T-helper 17 cell (primary cell): ENCODE measurements around the gene FADS3. TPM values are rescaled to one million over a fixed set of nuclear protein-coding genes. Genes with fewer than 3 reads are reported as not detected.

Experiments used
- ATAC-seq: fragments of 150-1000 bp; cut with Tn5 transposase; 2 replicates; pipeline ENCODE4 v1.10.0; 2021; ENCODE audit warnings: mild to moderate bottlenecking, moderate library complexity
- DNase-seq, 3 donors: peaks; one replicate each; pipeline versions ENCODE4 v3.0.0 to v3.0.0-alpha.2; 2020 to 2021
- H3K9me3 ChIP-seq: one replicate; pipeline ENCODE4 v1.7.0; 2013; ENCODE audit warnings: low read length, mild to moderate bottlenecking; ENCODE audit not compliant: control insufficient read depth, poor library complexity, severe bottlenecking
- H3K27ac Mint-ChIP-seq: one replicate; pipeline ENCODE4 v1.8.0; 2022; ENCODE audit warnings: mild to moderate bottlenecking, moderate library complexity, mixed read lengths
- H3K27me3 Mint-ChIP-seq: one replicate; pipeline ENCODE4 v1.8.0; 2022; ENCODE audit warnings: mixed read lengths
- H3K36me3 Mint-ChIP-seq: one replicate; pipeline ENCODE4 v1.8.0; 2022; ENCODE audit warnings: low read depth, mixed read lengths
- H3K4me1 Mint-ChIP-seq: one replicate; pipeline ENCODE4 v1.8.0; 2022; ENCODE audit warnings: mild to moderate bottlenecking, mixed read lengths
- H3K4me3 Mint-ChIP-seq: one replicate; pipeline ENCODE4 v1.8.0; 2022; ENCODE audit warnings: mild to moderate bottlenecking, moderate library complexity, mixed read lengths
- total RNA-seq, 4 donors: library from RNA in 2 of 4; stranded (reverse) in 2 of 4; gene quantifications; one replicate each; pipeline ENCODE4 v1.2.3 and lab custom pipeline; 2022 to 2026

Gene FADS3
- total RNA-seq, 2 donors from 2014 or later, result 8.5 to 14.5 TPM

DNA sequence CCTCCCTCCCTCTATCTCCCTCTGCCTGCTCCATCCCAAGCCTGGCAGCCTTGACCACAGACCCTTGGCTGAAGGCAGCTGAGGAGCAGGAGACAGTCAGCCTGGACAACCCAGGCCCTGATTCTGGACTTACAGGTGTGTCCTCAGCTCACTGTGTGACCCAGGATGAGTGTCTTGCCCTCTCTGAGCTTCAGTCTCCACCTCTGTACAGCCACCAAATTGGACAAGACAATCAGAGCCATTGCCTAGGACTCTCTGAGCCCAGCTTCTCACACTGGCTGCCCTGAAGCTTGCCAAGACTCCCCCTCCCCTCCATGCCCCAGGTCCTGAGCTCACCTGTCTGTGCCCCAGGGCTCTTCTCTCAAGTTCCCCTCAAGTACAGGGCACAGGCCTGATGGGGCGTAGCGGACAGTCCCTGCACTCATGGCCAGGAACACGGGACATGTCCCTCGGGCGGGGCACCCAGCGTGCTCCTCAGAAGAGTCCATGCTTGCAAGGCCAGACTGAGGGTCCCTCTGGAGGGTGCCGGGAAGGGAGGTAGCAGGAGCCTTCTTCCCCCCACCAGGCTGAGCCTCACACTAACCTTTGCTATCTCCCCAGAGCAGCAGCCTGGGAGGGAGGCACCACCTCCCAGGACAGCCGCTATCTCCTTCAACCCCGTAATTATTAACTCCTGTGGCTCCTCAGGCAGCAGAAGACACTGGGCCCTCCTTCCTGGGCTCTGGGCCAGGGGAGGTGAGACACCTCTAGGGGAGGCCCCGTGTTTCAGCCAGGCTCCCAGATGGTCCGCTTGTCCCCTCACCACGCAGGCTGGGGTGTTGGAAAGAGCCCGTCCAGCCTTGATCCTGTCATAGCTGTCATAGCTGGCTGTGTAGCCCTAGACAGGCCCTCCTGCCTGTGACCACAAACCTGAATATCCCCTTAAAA, 28.6 kb upstream of the FADS3 start:
- Mint-ChIP-seq H3K27me3 (peaks cover 61% of the 10 kb centered on the region), H3K27ac (no peak overlapping the region), H3K4me1 (peaks cover 14% of the 10 kb centered on the region), H3K36me3 (peaks cover 7% of the 10 kb centered on the region), H3K4me3 (no peak overlapping the region)
- no peaks in the 10 kb centered on the region for H3K9me3 ChIP-seq
- DNase-seq, result no peak
- ATAC-seq, result no peak

DNA sequence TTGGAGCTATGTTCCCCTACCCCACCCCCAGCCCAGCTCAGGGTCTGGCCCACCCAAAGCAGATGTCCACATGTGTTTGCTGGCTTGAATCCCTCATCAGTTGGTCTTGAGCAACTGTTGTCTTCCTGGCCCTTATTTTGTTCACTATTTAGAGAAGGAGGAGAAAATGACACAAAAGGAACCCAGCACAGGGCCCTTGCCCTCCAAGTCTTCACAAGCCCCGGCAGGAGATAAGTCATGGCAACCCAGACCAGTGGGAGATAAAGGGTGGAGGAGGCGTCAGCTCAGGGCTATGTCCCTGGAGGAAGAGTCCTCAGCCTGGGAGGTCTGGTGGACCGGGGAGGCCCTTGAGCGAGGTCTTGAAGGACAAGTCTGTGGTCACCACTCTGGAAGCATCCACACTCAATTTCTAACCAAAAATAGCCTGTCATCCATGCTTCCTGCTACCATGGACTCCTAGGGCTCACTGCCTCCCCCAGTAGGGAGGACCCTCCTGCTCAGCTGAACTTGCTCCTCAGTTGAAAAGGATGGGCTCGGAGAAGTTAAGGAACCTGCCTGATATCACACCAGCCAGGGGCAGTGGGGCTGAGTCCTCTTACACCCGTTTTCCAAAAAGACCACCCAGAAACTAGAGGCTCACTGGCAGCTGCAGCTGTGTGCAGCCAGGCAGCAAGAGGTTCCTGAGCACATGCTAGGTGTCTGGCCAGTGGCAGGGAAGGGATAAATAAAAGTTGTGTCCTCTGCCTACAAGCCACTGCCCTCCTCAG, 27.8 kb upstream of the FADS3 start:
- Mint-ChIP-seq H3K27me3 (peaks cover 62% of the 10 kb centered on the region), H3K27ac (no peak overlapping the region), H3K36me3 (peaks cover 7% of the 10 kb centered on the region), H3K4me1 (peaks cover 14% of the 10 kb centered on the region), H3K4me3 (no peak overlapping the region)
- no peak for DNase-seq
- no peak for ATAC-seq
- H3K9me3 ChIP-seq, result no peaks in the 10 kb centered on the region

DNA sequence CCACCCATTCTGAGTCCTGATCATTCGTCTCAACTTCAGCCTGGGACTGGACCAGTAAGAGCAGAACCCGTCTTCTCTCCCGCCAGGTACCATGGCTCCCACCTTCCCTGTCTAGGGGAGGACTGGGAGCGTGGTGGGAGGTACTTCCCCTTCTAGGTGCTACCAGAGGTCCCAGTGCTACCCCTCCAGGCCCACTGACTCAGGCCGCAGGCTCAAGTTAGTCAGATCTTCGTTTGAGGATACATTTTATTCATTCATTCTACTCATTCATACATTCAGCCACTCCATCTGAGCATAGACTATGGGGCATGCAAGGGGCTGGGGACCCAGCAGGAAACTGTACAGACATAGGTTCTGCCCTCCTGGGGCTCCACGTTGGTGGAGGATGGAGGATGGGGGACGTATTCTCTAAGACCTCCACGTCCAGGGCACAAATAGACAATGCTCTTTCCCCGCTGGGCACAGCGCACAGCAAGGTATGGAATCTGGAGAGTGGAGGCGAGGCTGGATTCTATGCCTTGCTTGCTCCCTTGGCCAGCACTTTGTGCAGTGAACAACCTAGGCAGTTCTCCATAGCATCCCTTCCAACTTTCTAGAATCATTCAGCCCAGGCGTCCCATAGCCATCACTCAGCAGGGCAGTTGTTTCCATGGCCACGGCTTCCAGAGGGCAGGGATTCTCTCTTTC, 27.0 kb upstream of the FADS3 start:
- H3K4me3 Mint-ChIP-seq, result peak overlapping the region; percentile 87
- H3K9me3 ChIP-seq, result no peaks in the 10 kb centered on the region
- peaks cover 14% of the 10 kb centered on the region for H3K4me1 Mint-ChIP-seq
- H3K27me3 Mint-ChIP-seq, result peaks cover 66% of the 10 kb centered on the region
- H3K36me3 Mint-ChIP-seq, result peaks cover 7% of the 10 kb centered on the region
- ATAC-seq, result no peak
- no peak overlapping the region for H3K27ac Mint-ChIP-seq
- no peak for DNase-seq

DNA sequence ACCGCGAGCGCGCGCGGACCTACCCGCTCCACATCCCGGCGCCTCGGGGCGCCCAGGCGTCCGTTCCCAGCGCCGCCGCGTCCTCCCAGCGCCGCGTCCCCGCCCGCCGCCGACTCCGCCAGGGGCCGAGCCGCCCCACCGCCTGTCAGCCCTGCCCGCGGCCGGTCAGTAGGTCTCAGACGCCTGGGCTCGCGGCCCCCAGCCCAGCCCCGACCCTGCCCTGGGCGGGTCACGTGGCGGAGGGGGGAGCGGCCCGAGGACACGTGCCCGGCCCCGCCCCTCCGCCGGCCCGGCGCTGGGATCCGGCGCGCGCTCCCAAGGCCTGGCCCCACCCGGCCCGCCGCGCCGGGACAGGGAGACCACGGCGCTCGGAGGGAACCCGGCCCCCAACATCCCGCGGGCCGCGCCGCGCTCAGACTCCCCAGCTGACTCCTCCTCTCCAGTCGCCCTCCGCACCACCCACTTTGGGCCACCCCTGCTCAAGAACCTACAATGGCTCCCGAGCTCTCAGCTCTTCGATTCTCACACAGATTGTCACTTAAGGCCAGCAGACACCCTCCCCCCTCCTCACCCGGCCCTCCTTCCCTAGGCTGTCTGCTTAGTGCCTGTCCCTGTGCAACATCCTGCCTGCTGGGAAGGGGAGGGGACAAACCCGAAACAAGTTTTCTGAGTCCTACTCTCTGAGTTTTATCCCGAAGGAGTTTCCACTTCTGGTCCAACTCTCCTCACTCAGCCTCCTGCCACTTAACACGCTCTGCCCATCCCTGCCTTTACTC, 26.2 kb upstream of the FADS3 start, which contains the start of gene RAB3IL1:
Gene RAB3IL1 (minus strand): TSS at position 233 of the 776 bp plus-strand sequence. CDS start 199 bp downstream, at position 34.
- H3K9me3 ChIP-seq, result no peaks in the 10 kb centered on the region
- Mint-ChIP-seq H3K27ac (peak within 1 kb of the TSS; percentile 34), H3K36me3 (peaks cover 7% of the 10 kb centered on the region), H3K27me3 (peaks cover 74% of the 10 kb centered on the region), H3K4me1 (peaks cover 16% of the 10 kb centered on the region), H3K4me3 (peak within 1 kb of the TSS; percentile 87)
- peak; percentile 49 for ATAC-seq
- no peak for DNase-seq

GRCh38 chr11:61916737-61917333, 25.5 kb upstream of the FADS3 start:
- H3K27me3 Mint-ChIP-seq, result peaks cover 75% of the 10 kb centered on the region
- peaks cover 17% of the 10 kb centered on the region for H3K4me1 Mint-ChIP-seq
- no peak overlapping the region for H3K27ac Mint-ChIP-seq
- no peaks in the 10 kb centered on the region for H3K9me3 ChIP-seq
- H3K4me3 Mint-ChIP-seq, result peak overlapping the region; percentile 52
- peak; percentile 13 for ATAC-seq
- no peak for DNase-seq
- peaks cover 7% of the 10 kb centered on the region for H3K36me3 Mint-ChIP-seq

DNA sequence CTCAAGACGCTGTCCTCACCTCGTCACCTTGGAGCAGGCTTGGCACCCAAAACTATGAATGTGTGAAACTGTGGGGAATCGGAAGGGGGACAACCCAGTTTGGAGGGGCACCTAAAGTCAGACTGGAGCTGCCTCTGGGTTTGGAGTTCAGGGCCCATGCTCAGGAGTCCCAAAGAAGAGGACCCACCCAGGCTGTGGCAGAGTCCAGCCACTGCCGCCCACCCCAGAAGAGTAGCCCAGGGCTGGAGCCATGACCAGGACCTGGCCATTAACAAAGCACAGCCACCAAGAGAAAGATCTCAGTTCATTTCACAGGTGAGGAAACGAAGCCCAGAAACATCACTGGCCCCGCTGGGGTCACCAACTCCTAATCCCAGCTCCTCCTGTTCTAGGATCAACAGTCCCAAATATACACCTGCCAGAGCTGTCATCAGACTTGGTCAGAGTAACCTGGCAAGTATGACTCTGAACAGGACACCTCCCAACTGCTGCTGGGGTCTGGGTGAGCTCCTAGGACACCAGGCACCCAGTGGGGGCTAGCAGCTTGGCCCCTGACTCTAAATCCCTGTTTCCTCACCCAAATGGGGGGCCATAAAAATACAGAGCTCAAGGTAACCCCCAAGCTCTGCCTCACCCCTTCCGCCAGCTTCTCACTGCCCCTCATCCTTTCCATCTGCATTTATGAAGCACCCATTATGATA, 23.3 kb upstream of the FADS3 start:
- Mint-ChIP-seq H3K4me1 (peaks cover 15% of the 10 kb centered on the region), H3K36me3 (peaks cover 5% of the 10 kb centered on the region), H3K27me3 (peaks cover 64% of the 10 kb centered on the region), H3K4me3 (no peak overlapping the region), H3K27ac (no peak overlapping the region)
- ATAC-seq, result no peak
- no peaks in the 10 kb centered on the region for H3K9me3 ChIP-seq
- DNase-seq, result no peak

- Mint-ChIP-seq H3K4me3 (no peak overlapping the region), H3K27ac (no peak overlapping the region), H3K36me3 (peaks cover 5% of the 10 kb centered on the region), H3K27me3 (peaks cover 56% of the 10 kb centered on the region), H3K4me1 (peaks cover 15% of the 10 kb centered on the region)
- no peaks in the 10 kb centered on the region for H3K9me3 ChIP-seq
- ATAC-seq (no peak), DNase-seq (no peak)
Measured at GRCh38 chr11:61913699-61914395, 22.5 kb upstream of the FADS3 start.

GRCh38 chr11:61912991-61913698, 21.8 kb upstream of the FADS3 start:
- ATAC-seq, result no peak
- Mint-ChIP-seq H3K27me3 (peaks cover 49% of the 10 kb centered on the region), H3K27ac (no peak overlapping the region), H3K36me3 (peaks cover 2% of the 10 kb centered on the region), H3K4me1 (peaks cover 11% of the 10 kb centered on the region), H3K4me3 (no peak overlapping the region)
- H3K9me3 ChIP-seq, result no peaks in the 10 kb centered on the region
- no peak for DNase-seq

- Mint-ChIP-seq H3K36me3 (no peaks in the 10 kb centered on the region), H3K27ac (no peak overlapping the region), H3K27me3 (peaks cover 43% of the 10 kb centered on the region), H3K4me1 (peaks cover 5% of the 10 kb centered on the region), H3K4me3 (no peak overlapping the region)
- no peak for ATAC-seq
- no peaks in the 10 kb centered on the region for H3K9me3 ChIP-seq
- DNase-seq, result no peak
Measured at GRCh38 chr11:61912530-61912898, 21.2 kb upstream of the FADS3 start.

DNA sequence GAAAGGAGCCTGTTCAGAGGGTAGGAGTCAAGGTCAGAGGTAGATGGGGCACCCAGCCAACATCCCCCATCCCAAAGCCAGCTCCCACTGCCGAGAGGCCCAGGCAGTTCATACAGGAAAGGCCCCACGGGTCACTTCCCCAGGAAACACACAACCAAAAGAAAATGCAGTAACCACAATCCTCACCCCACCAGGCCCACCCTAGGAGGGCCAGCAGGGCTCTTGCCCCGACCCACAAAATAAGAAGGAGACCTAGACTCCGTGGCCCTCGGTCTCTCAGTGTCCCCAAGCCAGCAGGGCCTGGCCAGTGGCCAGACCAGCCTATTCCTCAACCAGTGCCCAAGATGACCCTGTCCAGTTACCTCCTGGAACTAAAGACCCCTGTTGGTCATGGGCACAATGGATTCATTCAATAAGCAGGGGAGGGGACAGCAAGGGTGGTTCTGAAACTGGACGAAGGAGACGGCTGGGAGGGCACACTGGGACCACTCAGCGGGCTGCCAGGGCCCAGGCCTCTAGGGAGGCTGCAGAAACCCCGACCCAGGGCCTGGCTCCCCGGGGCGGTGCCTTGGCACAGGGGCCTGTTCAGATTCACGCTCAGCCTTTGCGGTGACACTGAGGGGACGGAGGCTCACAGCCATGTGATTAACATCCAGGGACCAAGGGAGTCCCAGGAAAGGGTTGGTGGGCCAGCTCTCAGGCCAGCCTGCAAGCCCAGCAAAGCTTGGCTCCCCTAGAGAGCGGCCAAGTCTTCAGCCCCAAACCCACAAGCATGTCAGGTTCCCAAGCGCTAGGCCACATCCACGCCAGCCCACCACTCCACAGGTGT, 20.6 kb upstream of the FADS3 start:
- ATAC-seq, result no peak
- no peak overlapping the region for H3K27ac Mint-ChIP-seq
- H3K36me3 Mint-ChIP-seq, result no peaks in the 10 kb centered on the region
- no peak overlapping the region for H3K4me3 Mint-ChIP-seq
- no peaks in the 10 kb centered on the region for H3K9me3 ChIP-seq
- H3K27me3 Mint-ChIP-seq, result peaks cover 43% of the 10 kb centered on the region
- peaks cover 5% of the 10 kb centered on the region for H3K4me1 Mint-ChIP-seq
- DNase-seq, result no peak
